A549 (cell line): ENCODE results near the gene ITPRIPL2. TPM values are rescaled to one million over a fixed set of nuclear protein-coding genes. Genes with fewer than 3 reads are reported as not detected.

Experiments
- ATAC-seq, 2 experiments: fragments of 200-7000 bp in 1 of 2; fragments of >200 bp in 1 of 2; cut with Nextera tagmentation in 1 of 2; cut with Tn5 transposase in 1 of 2; 3 replicates each; pipeline versions ENCODE4 v1.8.0 to v1.9.1; 2018 to 2020; ENCODE audit warnings: mild to moderate bottlenecking in 1 of 2, moderate library complexity in 1 of 2
- CTCF ChIA-PET: fragments of 300-600 bp; sonication (Branson Sonifier 250); formaldehyde crosslinking; extraction: SDS; loops from one replicate; lab custom pipeline; 2021; ENCODE audit warnings: antibody characterized with exemption, inconsistent platforms; lab: Yijun Ruan, JAX
- POLR2A ChIA-PET: fragments of 350-600 bp; formaldehyde crosslinking; extraction: SDS; loops from one replicate; lab custom pipeline; 2021; ENCODE audit warnings: antibody characterized with exemption, inconsistent platforms; lab: Yijun Ruan, JAX
- DNase-seq, 2 experiments: peaks; one replicate each; pipeline versions ENCODE4 v3.0.0 to v3.0.0-alpha.2; 2011 to 2016; ENCODE audit warnings: low read depth in 1 of 2, low spot score in 1 of 2
- FAIRE-seq: peaks from 2 replicates; lab custom pipeline; 2011; peaks lifted over from hg19 to GRCh38; lab: Jason Lieb, UNC
- H3K27ac ChIP-seq, 2 experiments: fragments of >200 bp; sonication (Bioruptor Twin); formaldehyde crosslinking; 3 replicates each; pipeline ENCODE4 v1.5.1; 2016 to 2017
- H3K4me1 ChIP-seq: fragments of >200 bp; sonication (Bioruptor Twin); formaldehyde crosslinking; 3 replicates; pipeline ENCODE4 v1.6.1; 2016
- H3K4me2 ChIP-seq: fragments of >200 bp; sonication (Bioruptor Twin); formaldehyde crosslinking; 3 replicates; pipeline ENCODE4 v1.6.1; 2016
- H3K4me3 ChIP-seq: fragments of >200 bp; sonication (Bioruptor Twin); formaldehyde crosslinking; 3 replicates; pipeline ENCODE4 v1.5.1; 2016
- H3K9me3 ChIP-seq: fragments of >200 bp; sonication (Bioruptor Twin); formaldehyde crosslinking; 3 replicates; pipeline ENCODE4 v1.6.1; 2016
- CBX8 ChIP-seq: fragments of 200-600 bp; sonication (generic); IDR thresholded peaks from 2 replicates; pipeline ENCODE4 v1.6.1; 2016
- CEBPB ChIP-seq, 2 experiments: fragments of >200 bp in 1 of 2; sonication (Bioruptor Twin) in 1 of 2; formaldehyde crosslinking in 1 of 2; IDR thresholded peaks; 2 replicates each; pipeline ENCODE4 v1.6.1; 2012 to 2016
- CTCF ChIP-seq: fragments of >200 bp; sonication (Bioruptor Twin); formaldehyde crosslinking; IDR thresholded peaks from 3 replicates; pipeline ENCODE4 v1.5.1; 2016
- ELK1 ChIP-seq: fragments of 150-350 bp; IDR thresholded peaks from 2 replicates; pipeline ENCODE4 v1.6.1; 2014; ENCODE audit warnings: low read depth, mild to moderate bottlenecking, low read length
- ESRRA ChIP-seq: fragments of 150-350 bp; IDR thresholded peaks from 2 replicates; pipeline ENCODE4 v1.6.1; 2014; ENCODE audit warnings: mild to moderate bottlenecking, low read length, borderline replicate concordance
- FOSB ChIP-seq: fragments of 250-450 bp; sonication (Bioruptor Pico); IDR thresholded peaks from 2 replicates; pipeline ENCODE4 v1.5.0; 2020; ENCODE audit warnings: mild to moderate bottlenecking, moderate library complexity
- HES2 ChIP-seq: fragments of >200 bp; sonication (Bioruptor Twin); formaldehyde crosslinking; IDR thresholded peaks from 2 replicates; pipeline ENCODE4 v1.6.1; 2016
- HEYL ChIP-seq: fragments of 250-450 bp; sonication (Bioruptor Pico); IDR thresholded peaks from 2 replicates; pipeline ENCODE4 v1.8.0; 2021; ENCODE audit warnings: mild to moderate bottlenecking, moderate library complexity
- HOXA7 ChIP-seq: fragments of 250-450 bp; sonication (Bioruptor Pico); IDR thresholded peaks from 2 replicates; pipeline ENCODE4 v1.5.0; 2020; ENCODE audit warnings: mild to moderate bottlenecking, moderate library complexity
- HOXB13 ChIP-seq: fragments of 250-450 bp; sonication (Bioruptor Pico); IDR thresholded peaks from 2 replicates; pipeline ENCODE4 v1.5.0; 2020; ENCODE audit warnings: low read depth, mild to moderate bottlenecking, moderate library complexity
- JUN ChIP-seq, 2 experiments: fragments of >200 bp; sonication (Bioruptor Twin); formaldehyde crosslinking; IDR thresholded peaks; 2 replicates in 1 of 2; 3 replicates in 1 of 2; pipeline ENCODE4 v1.6.1; 2016 to 2017
- MAX ChIP-seq: IDR thresholded peaks from 2 replicates; pipeline ENCODE4 v1.6.1; 2012
- NFE2L2 ChIP-seq: fragments of 150-350 bp; conservative IDR thresholded peaks from 2 replicates; pipeline ENCODE4 v1.6.1; 2014; ENCODE audit warnings: low read length
- NR3C1 ChIP-seq: fragments of >200 bp; sonication (Bioruptor Twin); formaldehyde crosslinking; IDR thresholded peaks from 3 replicates; pipeline ENCODE4 v1.6.1; 2017
- PBX3 ChIP-seq: IDR thresholded peaks from 2 replicates; pipeline ENCODE4 v1.6.1; 2012
- PHF8 ChIP-seq: fragments of 200-600 bp; sonication (generic); IDR thresholded peaks from 2 replicates; pipeline ENCODE4 v1.6.1; 2016; ENCODE audit warnings: low read depth, mild to moderate bottlenecking, antibody characterized with exemption, moderate library complexity, borderline replicate concordance
- RARB ChIP-seq: fragments of 250-450 bp; sonication (Bioruptor Pico); IDR thresholded peaks from 2 replicates; pipeline ENCODE4 v1.8.0; 2021; ENCODE audit warnings: mild to moderate bottlenecking, moderate library complexity
- RFX5 ChIP-seq: fragments of 450-650 bp; IDR thresholded peaks from 2 replicates; pipeline ENCODE4 v1.7.1; 2014; ENCODE audit warnings: antibody characterized with exemption, mild to moderate bottlenecking, moderate library complexity
- ZSCAN20 ChIP-seq: fragments of 250-450 bp; sonication (Bioruptor Pico); IDR thresholded peaks from 2 replicates; pipeline ENCODE4 v1.8.0; 2022; ENCODE audit warnings: mild to moderate bottlenecking, moderate library complexity
- WGBS: methylation state at CpG from one replicate; pipeline ENCODE4 v1.1.6; 2017; ENCODE audit errors: missing lambda C conversion rate; 5-methylcytosine and 5-hydroxymethylcytosine counted together
- polyA plus RNA-seq, 4 experiments: library from polyadenylated mRNA; depleted of rRNA in 3 of 4; stranded (reverse); fragments of >200 nt; fragmentation: RNase III in 1 of 4; extraction: RNeasy Plus Mini Kit Qiagen cat#74134 plus additional on column Dnase treatment in 1 of 4; gene quantifications; 2 replicates in 3 of 4; 3 replicates in 1 of 4; pipeline ENCODE4 v1.2.3, GENCODE V29; 2011 to 2017
- TF ChIP-seq, protein P1 (sequence below): IDR thresholded peaks from 2 replicates; pipeline ENCODE4 v1.6.1; 2012; ENCODE audit warnings: low read depth, borderline replicate concordance

Gene ITPRIPL2
- polyA plus RNA-seq, 2 of the 4 experiments (the other 2 are of a cell fraction), result 15.5 to 17.5 TPM

GRCh38 chr16:19162085-19162484 lies 48.3 kb downstream of the ITPRIPL2 start:
- Histone ChIP-seq H3K9me3 (peaks cover 7% of the 10 kb centered on the region; the same call in 1 of the 3 replicates), H3K4me3 (no peak overlapping the region)
- FAIRE-seq (no peak), ATAC-seq (0 out of 6 replicates have a peak, but pooled peaks of 1 of the 2 experiments have one; percentile 41)
- 61% methylated on average over 4 of the region's 4 CpGs for WGBS
- CTCF ChIA-PET, result interaction anchor here (0.8 to 2.8 kb wide), 6 partner anchors 10 to 343 kb away, joined by 3 to 13 read pairs (median 4); no protein-coding TSS in a partner anchor
- no peak for TF ChIP-seq ESRRA
- TF ChIP-seq HEYL (CRISPR knock-in tag), result no peak
- TF ChIP-seq, all 56 proteins: peak for 0
- Histone ChIP-seq H3K4me2 (no peak overlapping the region), H3K27ac (no peak overlapping the region), H3K4me1 (peaks cover 17% of the 10 kb centered on the region)
- POLR2A ChIA-PET, result no interaction called here
- DNase-seq, result peak in 1 of 2 experiments; percentile 16

DNA sequence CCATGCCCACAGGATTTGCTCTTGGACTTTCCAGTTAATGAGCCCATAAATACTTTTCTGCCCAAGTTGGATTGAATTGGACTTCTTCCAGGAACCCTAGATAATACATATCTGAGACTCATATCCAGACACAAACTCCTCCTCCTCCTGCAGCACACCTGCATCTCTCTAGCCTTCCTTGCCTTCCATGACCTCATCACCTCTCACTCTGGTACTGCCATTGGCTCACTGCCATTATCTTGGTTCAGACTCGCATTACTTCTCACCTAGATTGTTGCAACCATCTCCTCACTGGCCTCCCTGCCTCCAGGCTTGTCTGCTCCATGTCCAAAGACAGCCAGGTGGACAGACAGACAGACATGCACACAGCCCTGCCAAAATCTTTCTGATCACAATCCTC lies 49.5 kb downstream of the ITPRIPL2 start:
- H3K9me3 ChIP-seq, result peaks cover 7% of the 10 kb centered on the region; the same call in 1 of the 3 replicates
- FAIRE-seq (no peak), ATAC-seq (no peak), DNase-seq (no peak)
- ChIA-PET CTCF (interaction anchor here (0.8 to 4.1 kb wide), 4 partner anchors 9 to 340 kb away, joined by 3 to 23 read pairs (median 4); no protein-coding TSS in a partner anchor), POLR2A (no interaction called here)
- no peak overlapping the region for H3K27ac ChIP-seq
- no peak overlapping the region for H3K4me3 ChIP-seq
- 86% methylated on average over 1 of the region's 1 CpG for WGBS
- no peak for TF ChIP-seq NFE2L2
- TF ChIP-seq, protein P1, sequence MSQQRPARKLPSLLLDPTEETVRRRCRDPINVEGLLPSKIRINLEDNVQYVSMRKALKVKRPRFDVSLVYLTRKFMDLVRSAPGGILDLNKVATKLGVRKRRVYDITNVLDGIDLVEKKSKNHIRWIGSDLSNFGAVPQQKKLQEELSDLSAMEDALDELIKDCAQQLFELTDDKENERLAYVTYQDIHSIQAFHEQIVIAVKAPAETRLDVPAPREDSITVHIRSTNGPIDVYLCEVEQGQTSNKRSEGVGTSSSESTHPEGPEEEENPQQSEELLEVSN, result no peak
- TF ChIP-seq HOXB13 (CRISPR knock-in tag), result no peak
- no peak for TF ChIP-seq NR3C1
- no peak for TF ChIP-seq CBX8
- TF ChIP-seq PBX3, result no peak
- TF ChIP-seq PHF8, result no peak
- TF ChIP-seq HES2, result no peak
- no peak for TF ChIP-seq RARB (CRISPR knock-in tag)
- no peak overlapping the region for H3K4me2 ChIP-seq
- H3K4me1 ChIP-seq, result peaks cover 21% of the 10 kb centered on the region

DNA sequence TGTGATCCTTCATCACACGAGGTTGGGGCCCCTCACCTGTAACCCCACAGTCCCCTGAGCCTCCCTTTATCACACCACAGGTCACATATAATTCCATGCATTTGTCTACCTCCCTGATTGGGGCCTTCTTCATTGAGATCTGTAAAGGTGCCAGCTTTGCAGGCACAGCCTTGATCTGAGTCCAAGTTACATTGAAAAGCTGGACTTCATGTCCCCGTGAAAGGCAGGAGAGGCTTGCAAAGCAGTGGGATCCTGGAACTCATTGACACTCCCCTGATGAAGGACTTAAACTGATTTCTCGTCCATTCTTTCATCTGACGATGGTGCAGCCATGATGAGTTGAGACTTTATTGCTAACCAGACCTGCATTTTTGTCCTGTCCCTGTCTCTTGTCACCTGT lies 50.5 kb downstream of the ITPRIPL2 start:
- FAIRE-seq, result no peak
- CTCF ChIA-PET, result interaction anchor here (0.7 to 4.1 kb wide), 7 partner anchors 8 to 339 kb away, joined by 3 to 23 read pairs (median 5); no protein-coding TSS in a partner anchor
- ATAC-seq, result no peak
- POLR2A ChIA-PET, result no interaction called here
- DNase-seq, result no peak
- no peak for TF ChIP-seq CTCF
- TF ChIP-seq ESRRA, result no peak
- 0 out of 2 replicates have a peak, but pooled peaks have one; percentile 50 for TF ChIP-seq HEYL (CRISPR knock-in tag)
- TF ChIP-seq FOSB (CRISPR knock-in tag), result no peak
- Histone ChIP-seq H3K27ac (no peak overlapping the region), H3K4me3 (no peak overlapping the region), H3K4me1 (peaks cover 25% of the 10 kb centered on the region), H3K4me2 (no peak overlapping the region), H3K9me3 (peaks cover 7% of the 10 kb centered on the region; the same call in 1 of the 3 replicates)
- WGBS, result 73% methylated on average over 4 of the region's 4 CpGs

DNA sequence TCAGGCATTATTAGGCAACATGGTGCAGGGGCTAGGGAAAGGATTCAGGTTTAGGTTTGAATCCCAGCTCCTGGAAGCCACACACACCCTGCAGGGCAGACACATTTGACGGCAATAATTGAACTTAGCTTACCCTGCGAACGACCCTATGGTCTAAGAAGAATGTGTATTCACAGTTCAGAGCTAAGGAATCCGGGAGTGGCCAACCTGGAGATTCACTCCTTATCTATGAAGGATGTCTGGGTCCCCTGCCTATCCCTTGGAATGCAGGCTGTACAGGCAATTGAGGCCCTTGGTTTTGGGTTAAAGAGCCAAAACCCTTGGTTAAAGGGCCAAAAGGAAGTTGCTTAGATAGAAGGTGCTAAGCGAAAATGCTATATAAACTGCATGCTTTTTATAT lies 51.3 kb downstream of the ITPRIPL2 start:
- H3K4me3 ChIP-seq, result no peak overlapping the region
- TF ChIP-seq HOXA7 (CRISPR knock-in tag), result no peak
- no peak for TF ChIP-seq JUN (IDR thresholded peaks at IDR 0.05)
- TF ChIP-seq, protein P1, result no peak
- TF ChIP-seq ELK1, result no peak
- no peak for TF ChIP-seq CBX8
- no peak for TF ChIP-seq CEBPB (IDR thresholded peaks at IDR 0.05)
- TF ChIP-seq RFX5, result no peak
- no peak for TF ChIP-seq PBX3
- no peak for TF ChIP-seq MAX
- no peak for TF ChIP-seq ZSCAN20 (CRISPR knock-in tag)
- FAIRE-seq (no peak), DNase-seq (peak in 1 of 2 experiments; percentile 75), ATAC-seq (peak in 1 of 2 experiments; percentile 32; a peak in 3 of 6 replicates)
- WGBS, result 26% methylated on average over 5 of the region's 5 CpGs
- CTCF ChIA-PET, result interaction anchor here (0.7 to 4.1 kb wide), 6 partner anchors 9 to 79 kb away, joined by 3 to 23 read pairs (median 5); no protein-coding TSS in a partner anchor
- POLR2A ChIA-PET, result no interaction called here
- peaks cover 26% of the 10 kb centered on the region for H3K4me1 ChIP-seq
- peak overlapping the region; percentile 29; the same call in 2 of the 3 replicates for H3K4me2 ChIP-seq
- peaks cover 7% of the 10 kb centered on the region; the same call in 1 of the 3 replicates for H3K9me3 ChIP-seq
- H3K27ac ChIP-seq, result peak overlapping the region; percentile 12 to 19; a peak in 2 of 6 replicates
